ENCODE measurements around the gene ACVR1.

Gene ACVR1

DNA sequence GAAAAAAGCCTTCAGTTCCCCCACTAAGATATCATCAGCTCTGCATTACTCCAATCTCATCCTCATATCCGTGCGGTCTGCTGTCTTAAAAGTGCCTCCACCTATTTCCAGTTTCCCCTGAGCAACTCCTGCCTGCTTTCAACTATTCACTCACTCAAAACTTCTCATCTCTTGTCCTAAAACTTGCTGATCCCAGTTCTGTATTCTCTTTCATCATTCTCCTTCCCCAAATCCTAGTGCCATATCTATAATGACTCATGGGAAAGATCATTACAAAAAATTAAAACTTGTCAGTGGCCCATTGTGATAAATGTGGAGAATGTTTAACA, 20.0 kb downstream of the ACVR1 start:
- no peak for DNase-seq (ENCODE audit: insufficient read length, low spot score)
- no peak for TF ChIP-seq POLR2A (IDR thresholded peaks at IDR 0.05; ENCODE audit: low read depth, low read length)

DNA sequence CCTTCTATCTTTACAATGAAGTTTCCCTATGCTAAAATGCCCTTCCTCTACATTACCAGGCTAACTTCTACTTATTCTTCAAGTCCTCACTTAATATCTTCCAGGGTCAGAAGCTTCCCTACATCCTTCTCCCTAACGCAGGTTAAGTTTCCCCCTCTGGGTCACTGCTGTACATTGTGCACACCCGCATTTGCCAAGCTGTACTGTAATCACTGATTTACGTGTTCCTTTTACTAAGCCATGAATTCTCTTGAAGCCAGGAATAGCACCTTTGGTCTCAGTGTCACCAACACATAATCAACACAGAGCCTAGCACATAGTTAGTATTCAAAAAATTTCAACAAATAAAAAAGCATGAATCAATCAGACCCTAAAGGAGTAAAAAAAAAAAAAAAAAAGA, 22.3 kb downstream of the ACVR1 start:
- no peak for TF ChIP-seq POLR2A (IDR thresholded peaks at IDR 0.05; ENCODE audit: low read depth, low read length)
- no peak for DNase-seq (ENCODE audit: insufficient read length, low spot score)
- FAIRE-seq = no peak

More for the DNA sequence above, 20.0 kb downstream of the ACVR1 start:
- no peak for FAIRE-seq

DNA sequence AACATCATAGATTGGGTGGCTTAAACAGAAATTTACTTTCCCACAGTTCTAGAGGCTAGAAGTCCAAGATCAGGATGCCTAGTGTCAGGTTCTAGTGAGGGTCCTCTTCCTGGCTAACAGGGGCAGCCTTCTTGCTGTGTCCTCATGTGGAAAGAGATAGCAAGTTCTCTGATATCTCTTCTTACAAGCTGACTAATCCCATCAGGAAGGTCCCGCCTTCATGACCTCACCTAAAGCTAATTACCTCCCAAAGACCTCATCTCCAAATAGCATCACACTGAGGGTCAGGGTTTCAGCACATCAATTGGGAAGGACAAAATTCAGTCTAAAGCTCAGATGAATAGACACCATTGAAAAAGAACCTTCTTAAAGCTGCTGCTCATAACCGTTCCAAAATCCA, 22.9 kb downstream of the ACVR1 start:
- TF ChIP-seq POLR2A (IDR thresholded peaks at IDR 0.05; ENCODE audit: low read depth, low read length) = no peak
- FAIRE-seq (no peak), DNase-seq (ENCODE audit: insufficient read length, low spot score) (no peak)

DNA sequence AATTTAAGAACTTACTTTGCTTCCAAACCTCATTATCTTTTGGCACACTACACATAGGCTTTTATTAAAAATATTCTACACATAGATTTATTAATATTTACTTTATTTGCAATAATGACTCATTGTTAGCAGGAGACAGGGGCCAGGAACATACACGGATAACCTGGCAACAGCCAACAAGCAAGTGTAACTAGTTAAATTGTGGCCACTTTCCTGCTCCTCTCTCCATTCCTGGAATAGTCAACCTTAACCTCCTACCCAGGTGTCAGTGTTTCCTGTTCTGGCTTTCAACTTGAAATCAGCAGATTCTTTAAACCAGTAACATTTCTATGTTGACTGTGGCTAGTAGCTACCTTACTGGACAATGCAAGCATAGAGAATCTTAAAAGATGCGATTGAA, 26.5 kb downstream of the ACVR1 start:
- no peak for TF ChIP-seq POLR2A (IDR thresholded peaks at IDR 0.05; ENCODE audit: low read depth, low read length)
- no peak for DNase-seq (ENCODE audit: insufficient read length, low spot score)
- no peak for FAIRE-seq

DNA sequence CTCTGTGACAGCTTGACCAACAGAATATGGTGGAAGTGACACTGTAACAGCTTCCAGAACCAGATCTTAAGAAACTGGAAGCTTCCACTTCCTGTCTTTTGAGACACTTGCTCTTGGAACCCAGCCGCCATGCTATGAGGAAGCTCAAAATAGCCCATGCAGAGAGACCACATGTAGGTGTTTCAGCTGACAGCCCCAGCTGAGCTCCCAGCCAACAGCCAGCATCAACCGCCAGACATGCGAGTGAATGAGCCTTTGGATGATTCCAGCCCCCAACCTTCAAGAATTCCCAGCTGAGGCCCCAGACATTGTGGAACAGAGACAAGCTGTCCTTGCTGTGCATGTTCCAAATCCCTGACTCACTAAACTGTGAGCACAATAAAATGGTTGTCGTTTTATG, 27.9 kb downstream of the ACVR1 start:
- DNase-seq (ENCODE audit: insufficient read length, low spot score) (no peak), FAIRE-seq (no peak)

DNA sequence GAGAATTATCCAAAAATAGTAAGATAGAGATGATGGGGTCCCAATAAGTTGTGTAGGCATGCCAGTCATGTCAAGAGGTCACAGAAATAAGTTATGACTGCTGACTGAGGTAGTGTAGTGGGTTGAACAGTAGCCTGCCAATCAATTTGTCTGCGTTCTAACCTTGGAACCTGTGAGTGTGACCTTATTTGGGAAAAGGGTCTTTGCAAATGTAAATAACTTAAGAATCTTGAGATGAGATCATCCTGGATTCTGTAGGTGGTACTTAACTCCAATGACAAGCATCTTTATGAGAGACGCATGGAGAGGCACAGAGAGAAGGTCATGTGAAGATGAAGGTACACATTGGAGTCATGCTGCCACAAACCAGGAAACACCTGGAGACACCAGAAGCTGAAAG, 31.0 kb downstream of the ACVR1 start:
- TF ChIP-seq POLR2A (IDR thresholded peaks at IDR 0.05; ENCODE audit: low read depth, low read length) = no peak
- FAIRE-seq (no peak), DNase-seq (ENCODE audit: insufficient read length, low spot score) (no peak)

More for the DNA sequence above, 27.9 kb downstream of the ACVR1 start:
- TF ChIP-seq POLR2A (IDR thresholded peaks at IDR 0.05; ENCODE audit: low read depth, low read length) = no peak

DNA sequence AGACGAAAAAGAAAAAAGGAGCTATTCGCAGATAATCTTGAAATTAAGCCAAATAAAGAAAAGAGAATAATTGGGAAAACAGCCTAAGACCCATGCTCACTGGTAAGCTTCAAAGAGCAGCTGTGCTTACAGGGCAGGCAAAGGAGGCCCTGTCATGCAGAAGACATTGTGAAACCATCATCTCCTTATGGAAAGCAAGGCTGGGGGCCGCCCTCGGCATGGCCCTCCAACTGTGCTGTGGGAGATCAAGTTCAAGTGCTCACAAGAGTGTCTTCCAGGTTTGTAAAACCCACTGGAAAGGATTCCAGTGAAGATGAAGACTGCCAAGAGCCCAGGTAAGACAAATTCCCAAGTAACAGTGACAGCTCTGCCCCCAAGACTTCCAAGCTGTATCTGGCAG, 32.2 kb downstream of the ACVR1 start:
- TF ChIP-seq POLR2A (IDR thresholded peaks at IDR 0.05; ENCODE audit: low read depth, low read length) = no peak
- FAIRE-seq = no peak
- no peak for DNase-seq (ENCODE audit: insufficient read length, low spot score)

DNA sequence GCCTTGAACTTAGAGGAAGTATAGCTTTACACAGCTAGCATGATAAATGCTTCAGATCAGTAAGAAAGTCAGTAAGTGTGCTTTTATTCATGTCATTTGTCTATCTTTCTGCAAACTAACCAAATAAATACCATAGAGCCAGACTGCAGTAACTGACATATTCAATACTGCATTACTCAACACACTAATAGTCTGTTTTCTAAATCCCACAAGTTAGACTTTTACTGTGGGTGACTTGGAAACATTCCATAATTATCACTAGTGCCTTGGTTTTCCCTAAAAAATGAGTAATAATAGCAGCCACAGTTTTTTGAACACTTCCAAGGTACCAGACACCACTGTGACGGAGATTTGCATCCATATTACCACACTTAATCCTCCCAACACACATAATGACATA, 33.0 kb downstream of the ACVR1 start:
- TF ChIP-seq POLR2A (IDR thresholded peaks at IDR 0.05; ENCODE audit: low read depth, low read length) = no peak
- FAIRE-seq (no peak), DNase-seq (ENCODE audit: insufficient read length, low spot score) (no peak)

DNA sequence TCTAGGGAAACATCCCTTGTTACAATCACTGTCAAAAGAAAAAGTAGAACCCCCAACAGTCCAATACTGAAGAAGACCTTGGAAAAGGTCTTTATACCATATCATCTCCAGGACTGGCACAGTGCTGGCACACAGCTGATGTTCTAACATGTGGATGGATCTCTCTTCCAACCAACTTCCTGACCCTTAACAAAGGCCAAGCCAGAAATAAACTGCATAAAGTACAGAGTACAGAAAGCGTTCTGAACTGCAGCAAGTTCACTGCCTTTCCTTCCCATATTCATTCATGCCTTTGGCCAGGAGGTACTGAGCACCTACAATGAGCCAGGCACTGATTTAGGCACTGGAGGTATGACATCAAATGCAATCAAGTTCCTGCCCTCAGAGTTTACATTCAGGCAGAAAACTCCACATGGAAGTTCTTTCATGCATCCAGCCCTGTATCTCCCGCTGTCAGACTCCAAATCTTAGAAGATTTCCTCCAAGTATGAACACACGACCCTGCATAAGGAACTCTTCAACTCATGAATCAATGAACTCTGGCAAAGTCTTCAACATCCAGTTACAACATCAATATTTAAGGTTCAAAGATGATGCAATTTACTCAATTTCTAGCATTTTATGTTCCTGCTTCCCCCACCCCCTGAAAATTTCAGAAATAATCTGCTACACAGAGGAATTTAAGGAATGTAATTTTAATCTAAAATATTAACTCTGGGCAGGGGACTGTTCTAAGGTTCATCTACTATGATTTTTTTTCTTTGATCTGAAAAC, 33.8 kb downstream of the ACVR1 start:
- no peak for TF ChIP-seq POLR2A (IDR thresholded peaks at IDR 0.05; ENCODE audit: low read depth, low read length)
- DNase-seq (ENCODE audit: insufficient read length, low spot score) (no peak), FAIRE-seq (no peak)

DNA sequence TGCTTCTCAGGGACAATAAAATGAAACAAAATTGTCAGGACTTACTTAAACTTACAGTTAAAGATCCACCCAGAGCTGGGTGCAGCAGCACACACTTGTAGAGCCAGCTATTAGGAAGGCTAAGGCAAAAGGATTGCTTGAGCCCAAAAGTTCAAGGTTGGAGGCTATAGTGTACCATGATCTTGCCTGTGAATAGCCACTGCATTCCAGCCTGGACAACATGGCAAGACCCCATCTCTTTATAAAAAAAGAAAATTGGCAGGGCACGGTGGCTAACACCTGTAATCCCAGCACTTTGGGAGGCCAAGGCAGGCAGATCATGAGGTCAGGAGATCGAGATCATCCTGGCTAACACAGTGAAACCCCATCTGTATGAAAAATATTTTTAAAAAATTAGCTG, 34.6 kb downstream of the ACVR1 start:
- TF ChIP-seq POLR2A (IDR thresholded peaks at IDR 0.05; ENCODE audit: low read depth, low read length) = no peak
- no peak for FAIRE-seq
- no peak for DNase-seq (ENCODE audit: insufficient read length, low spot score)

DNA sequence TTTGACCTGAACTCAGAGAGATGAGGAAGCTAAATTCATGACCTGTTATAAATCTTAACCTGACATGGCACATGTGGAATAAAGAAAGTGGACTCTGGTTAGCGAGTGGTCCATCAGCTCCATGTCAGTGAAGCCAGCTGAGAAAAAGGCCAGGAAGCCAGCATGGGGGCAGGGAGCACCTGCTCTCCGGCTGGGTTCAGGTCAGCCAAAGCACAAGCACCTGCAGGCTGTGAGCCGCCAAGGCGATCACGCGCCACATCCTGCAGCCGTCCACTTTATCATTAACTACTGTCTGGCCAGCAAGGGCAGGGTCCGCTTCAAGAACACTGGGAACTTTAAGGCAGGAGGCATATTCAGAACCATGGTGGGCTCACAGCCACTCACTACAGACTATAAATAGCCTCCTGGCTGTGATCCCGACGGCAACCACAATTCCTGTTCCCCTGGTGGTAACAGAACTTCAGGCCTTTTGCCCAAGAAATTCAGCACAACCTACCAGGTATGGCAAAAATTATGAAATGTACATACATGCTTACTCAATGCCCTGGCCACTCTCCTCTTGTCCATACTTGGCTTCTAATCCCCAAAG, 35.5 kb downstream of the ACVR1 start:
- FAIRE-seq (no peak), DNase-seq (ENCODE audit: insufficient read length, low spot score) (no peak)
- TF ChIP-seq POLR2A (IDR thresholded peaks at IDR 0.05; ENCODE audit: low read depth, low read length) = no peak

DNA sequence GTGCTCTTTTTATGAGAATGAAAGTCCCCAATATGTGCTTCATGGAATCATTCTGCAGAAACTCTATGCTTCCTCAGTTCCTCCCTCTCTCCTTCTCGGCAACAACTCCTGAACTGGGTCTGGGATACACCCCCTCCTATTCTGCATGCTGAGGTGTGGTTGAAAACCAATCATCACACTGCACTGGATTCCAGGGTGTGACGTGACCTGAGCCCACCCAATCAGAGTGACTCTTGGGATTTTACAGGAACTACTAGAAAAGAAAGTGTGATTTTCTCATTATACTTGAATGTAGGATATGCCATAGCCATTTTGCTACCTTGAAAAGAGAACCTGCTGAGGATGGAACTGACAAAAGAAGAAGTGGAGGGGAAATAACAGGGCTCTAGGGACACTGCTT, 36.3 kb downstream of the ACVR1 start:
- DNase-seq (ENCODE audit: insufficient read length, low spot score) = no peak
- no peak for FAIRE-seq
- no peak for TF ChIP-seq POLR2A (IDR thresholded peaks at IDR 0.05; ENCODE audit: low read depth, low read length)

DNA sequence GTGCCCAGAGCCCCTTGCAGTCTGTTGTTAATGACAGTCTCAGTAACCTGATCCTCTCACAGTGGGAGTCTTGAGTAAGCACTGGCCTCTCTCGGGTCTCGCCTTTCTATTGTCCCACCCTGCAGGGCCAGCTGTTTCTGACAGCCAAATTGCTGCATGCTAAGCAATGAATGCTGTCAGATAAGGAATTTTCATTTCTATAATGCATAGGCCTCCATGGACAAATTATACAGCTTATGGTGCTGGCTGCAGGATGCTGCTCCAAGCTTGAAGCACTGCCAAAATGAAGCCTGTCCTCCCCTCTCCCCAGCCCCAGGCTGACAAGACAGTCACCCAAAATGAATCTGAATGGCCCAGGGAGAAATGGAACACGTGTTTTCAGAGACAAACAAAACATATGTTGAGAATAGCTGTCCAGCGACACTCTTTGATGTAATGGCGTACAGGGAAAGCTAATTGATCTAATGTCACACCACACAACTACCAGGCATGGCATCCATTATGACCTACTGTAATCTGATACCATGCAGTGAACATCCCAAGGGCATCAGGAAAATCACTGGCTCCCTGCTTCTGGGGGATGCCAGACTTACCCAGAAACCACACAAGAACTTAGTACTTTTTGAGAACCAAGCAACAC, 36.8 kb downstream of the ACVR1 start:
- FAIRE-seq = no peak
- no peak for TF ChIP-seq POLR2A (IDR thresholded peaks at IDR 0.05; ENCODE audit: low read depth, low read length)
- DNase-seq (ENCODE audit: insufficient read length, low spot score) = peak; percentile 24

DNA sequence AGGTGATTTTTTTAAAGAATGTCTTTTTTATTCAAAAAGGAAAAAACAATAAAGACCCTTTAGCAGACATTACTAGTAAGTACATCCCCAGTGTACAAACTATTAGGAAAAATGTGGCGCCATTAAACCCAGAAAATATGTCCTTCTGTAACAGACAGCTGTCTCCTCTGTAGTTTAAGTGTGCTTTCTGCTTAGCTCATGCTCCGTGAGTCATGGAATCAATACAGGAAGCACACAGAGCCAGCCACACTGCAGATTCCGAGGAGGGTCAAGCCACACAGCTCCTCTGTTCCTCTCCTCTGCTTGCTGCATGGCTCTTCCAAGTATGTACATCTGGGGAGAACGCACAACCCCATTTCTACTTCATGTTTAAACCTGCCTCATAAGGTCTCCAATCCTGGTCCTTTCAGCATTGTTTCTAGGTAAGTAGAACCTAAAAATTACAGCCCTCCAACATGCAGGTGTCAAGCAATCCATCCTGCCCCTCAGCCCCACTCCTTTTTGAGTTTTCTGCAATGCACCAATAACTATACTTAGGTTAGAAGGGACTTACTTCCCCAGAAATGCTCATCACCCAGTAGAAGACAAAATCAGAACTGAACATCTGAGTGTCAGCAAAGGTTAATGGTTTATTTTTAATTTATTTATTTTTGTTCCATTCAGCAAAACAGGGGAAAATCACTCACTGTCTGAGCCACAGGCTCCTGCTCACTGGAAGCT, 37.5 kb downstream of the ACVR1 start:
- TF ChIP-seq POLR2A (IDR thresholded peaks at IDR 0.05; ENCODE audit: low read depth, low read length) = no peak
- FAIRE-seq (peak; percentile 95), DNase-seq (ENCODE audit: insufficient read length, low spot score) (peak; percentile 52)
